H7 (cell line): ENCODE measurements around the gene CPB2. TPM values are rescaled to one million over a fixed set of nuclear protein-coding genes. Genes with fewer than 3 reads are reported as not detected.

Source experiments
- DNase-seq: peaks from one replicate; pipeline ENCODE4 v3.0.0; 2012
- H3K27me3 ChIP-seq: 2 replicates; pipeline ENCODE4 v1.6.0; 2011; ENCODE audit warnings: mild to moderate bottlenecking, low read length; ENCODE audit not compliant: control insufficient read depth, insufficient read depth
- H3K36me3 ChIP-seq: replicated peaks from 2 replicates; pipeline ENCODE4 v1.5.1; 2011; ENCODE audit warnings: low read length; ENCODE audit not compliant: control insufficient read depth, insufficient read depth
- H3K4me3 ChIP-seq: 2 replicates; pipeline ENCODE4 v1.5.1; 2011; ENCODE audit warnings: low read depth, mild to moderate bottlenecking, control low read depth, low read length, moderate library complexity; ENCODE audit not compliant: insufficient read depth
- total RNA-seq: library from RNA; depleted of rRNA; stranded (reverse); fragments of >200 nt; shearing (Covaris generic); gene quantifications from 2 replicates; pipeline ENCODE4 v1.2.3, GENCODE V29; 2014

The CPB2 gene
- total RNA-seq, 1 experiment from 2014 or later: not detected

DNA sequence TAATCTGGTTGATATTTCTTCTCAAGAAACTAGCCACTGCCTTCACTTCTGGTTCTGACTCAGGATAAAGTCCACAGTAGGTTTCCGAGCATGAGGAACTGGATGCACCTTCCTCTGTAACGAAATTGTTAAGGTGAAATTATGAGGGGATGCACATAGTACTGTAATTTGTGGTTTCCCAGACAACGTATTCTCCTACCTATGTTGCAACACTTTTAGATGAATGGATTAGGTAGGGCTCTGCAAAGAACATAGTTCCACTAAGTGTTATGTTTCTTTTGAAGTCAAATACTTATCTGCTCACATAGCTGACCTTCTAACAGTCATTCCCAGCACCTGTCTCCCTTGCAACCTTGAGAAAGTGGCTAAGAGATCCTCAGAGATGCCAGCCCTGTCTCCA, 46.6 kb downstream of the CPB2 start:
- H3K4me3 ChIP-seq: no peak overlapping the region
- DNase-seq: no peak
- no peaks in the 10 kb centered on the region for H3K36me3 ChIP-seq

DNA sequence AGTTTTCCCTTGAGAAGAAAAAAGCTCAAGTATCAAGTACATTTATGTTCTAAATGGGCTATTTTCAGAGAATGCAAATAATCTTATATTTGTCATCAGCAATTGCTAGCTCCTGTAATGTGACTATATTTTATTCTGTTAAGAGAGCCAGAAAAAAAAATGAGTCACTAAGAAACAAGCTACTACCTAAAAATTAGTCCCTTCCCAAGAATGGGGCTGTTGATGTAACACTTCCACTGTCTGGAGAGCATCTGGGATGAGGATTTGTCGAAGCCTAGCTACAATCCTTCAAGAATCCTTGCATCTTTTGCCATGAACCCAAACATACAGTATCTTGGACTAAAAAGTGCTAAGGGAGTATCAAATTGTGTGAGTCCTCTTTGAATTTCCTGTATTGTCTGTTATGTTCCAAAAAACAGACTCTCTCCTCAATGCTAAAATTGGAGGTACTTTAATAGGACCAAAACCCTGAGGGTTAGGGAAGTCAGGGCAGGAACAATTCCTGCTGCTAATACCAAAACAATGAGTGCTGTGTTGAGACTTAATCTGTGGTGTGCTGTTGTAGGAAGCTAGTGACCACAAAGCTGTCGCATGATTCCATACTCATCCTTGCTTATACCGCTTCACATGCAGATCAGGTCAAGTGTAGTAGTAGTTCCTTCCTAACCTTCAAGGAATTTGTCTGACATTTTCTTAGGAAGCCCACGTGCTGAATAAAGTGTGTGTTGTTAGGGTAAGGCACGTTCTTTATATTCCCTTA, 47.4 kb downstream of the CPB2 start:
- Histone ChIP-seq H3K27me3 (peaks cover 2% of the 10 kb centered on the region; the same call in 1 of the 2 replicates), H3K36me3 (no peaks in the 10 kb centered on the region), H3K4me3 (no peak overlapping the region)
- no peak for DNase-seq

More for the DNA sequence above, 46.6 kb downstream of the CPB2 start:
- peaks cover 2% of the 10 kb centered on the region; the same call in 1 of the 2 replicates for H3K27me3 ChIP-seq

DNA sequence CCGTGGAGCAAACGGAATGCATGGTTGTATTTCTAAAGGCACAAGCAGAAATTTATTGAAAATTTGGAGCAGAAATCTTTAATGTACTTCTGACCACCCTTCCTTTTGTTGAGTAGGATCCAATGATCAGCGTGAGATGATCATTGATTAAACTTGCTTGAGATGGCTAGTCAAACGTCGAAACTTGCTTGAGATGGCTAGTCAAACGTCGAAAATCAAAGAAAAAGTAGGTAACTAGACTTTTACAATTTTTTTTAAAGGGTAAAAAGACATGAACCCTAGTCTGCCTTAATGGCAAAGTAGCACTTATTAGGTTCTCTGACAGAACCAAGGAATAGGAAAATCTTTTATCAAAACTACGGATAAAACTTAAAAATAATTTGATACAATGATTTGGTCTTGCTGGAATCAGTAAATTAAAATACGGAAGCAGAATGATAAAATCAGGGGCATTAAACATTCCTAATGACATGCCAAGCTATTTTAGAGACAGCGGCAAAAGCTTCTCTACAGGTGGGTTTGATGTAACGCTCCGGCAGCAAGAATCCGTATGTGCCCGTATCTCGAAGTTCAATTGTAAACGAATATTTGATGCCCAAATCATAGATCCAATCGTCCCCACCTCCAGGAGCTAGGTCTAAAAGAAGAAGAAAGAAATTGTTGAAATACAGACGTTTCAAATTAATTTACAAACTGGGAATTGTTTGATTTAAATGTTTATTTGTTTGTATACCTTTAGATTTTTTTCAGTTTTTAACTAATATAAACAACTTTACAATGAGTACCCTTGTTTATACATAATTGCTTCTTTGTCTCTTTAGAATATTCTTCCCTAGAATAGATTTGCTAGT, 51.4 kb downstream of the CPB2 start:
- no peak for DNase-seq
- Histone ChIP-seq H3K4me3 (peak overlapping the region; percentile 85), H3K36me3 (no peaks in the 10 kb centered on the region), H3K27me3 (peaks cover 2% of the 10 kb centered on the region; the same call in 1 of the 2 replicates)

DNA sequence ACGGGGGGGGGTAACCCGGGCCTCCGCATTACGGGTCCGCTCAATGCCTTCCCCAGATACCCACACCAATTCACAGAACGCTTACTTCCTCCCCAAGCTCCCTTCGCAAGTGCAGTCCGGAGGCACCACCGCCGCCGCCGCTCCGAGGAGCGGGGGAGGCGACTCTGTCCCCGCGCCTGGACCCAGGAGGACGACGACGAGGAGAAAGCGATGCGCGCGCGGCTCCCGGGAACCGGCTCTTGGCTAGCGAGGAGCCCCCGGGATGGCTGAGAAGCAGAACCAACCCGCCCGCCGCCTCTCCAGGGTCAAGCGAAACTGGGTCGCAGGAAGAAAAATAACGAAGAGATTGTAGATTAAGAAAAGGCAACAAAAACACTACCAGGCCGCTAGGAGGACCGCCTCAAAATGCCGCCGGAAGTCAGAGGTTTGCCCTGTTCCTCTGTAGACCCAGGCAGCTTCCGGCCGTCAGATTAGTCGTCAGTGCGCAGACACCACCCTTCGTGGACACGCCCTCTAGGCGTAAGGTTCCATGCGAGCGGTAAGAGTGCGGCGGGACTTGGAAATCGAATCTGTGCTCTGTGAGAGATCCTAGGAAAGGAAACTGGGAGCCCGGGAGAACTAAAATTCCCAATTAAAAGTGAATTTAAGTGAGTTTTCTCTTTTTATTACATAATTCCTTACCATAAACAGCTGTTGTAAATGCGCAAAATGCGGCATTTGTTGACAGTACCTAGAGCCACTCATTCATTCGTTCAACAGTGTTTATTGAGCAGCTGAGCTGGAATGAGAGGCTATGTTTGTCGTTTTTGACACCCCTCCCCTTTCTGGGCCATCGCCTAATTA, 52.3 kb downstream of the CPB2 start, which contains the start of gene ZC3H13:
Gene ZC3H13 (minus strand): TSS at position 428 of the 843 bp plus-strand sequence. CDS start 7,239 bp downstream, outside the sequence.
- Histone ChIP-seq H3K4me3 (peak within 1 kb of the TSS; percentile 85), H3K27me3 (peaks cover 2% of the 10 kb centered on the region; the same call in 1 of the 2 replicates), H3K36me3 (no peaks in the 10 kb centered on the region)
- peak; percentile 82 for DNase-seq

DNA sequence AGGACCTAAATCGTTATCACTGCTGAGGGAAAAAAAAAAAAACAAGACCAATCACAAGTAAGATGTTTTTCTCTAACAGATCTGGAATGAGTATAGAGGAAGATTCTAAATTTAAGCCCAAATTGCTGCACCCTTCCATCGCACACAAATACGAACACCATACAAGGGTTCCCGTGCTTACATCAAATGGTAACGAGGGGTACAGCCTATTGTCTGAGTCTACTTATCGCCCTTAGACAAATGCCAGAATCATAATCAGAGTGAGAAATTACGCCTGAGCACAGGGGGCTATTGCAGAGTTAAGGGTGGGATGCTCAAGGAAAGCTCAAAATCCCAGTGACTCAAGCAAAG, 52.9 kb downstream of the CPB2 start:
- Histone ChIP-seq H3K4me3 (peak overlapping the region; percentile 85), H3K36me3 (no peaks in the 10 kb centered on the region), H3K27me3 (peaks cover 2% of the 10 kb centered on the region; the same call in 1 of the 2 replicates)
- no peak for DNase-seq

DNA sequence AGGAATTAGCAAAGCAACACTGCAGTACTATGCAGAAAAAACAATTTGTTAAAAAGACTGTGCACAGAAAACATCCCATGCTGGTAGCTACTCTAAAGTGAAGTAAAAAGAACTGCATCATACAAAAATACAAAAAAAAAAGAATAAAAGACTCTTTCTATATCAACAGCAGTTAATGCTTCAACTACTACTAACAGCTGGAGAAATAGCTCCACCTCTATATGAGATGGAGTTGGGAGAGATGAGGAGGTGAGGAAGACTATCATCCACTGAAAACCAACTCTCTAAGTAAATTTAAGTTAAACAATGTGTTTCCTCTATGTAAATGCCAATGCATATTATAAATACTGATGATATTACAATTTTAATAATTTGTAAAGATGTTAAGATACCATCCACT, 54.1 kb downstream of the CPB2 start:
- Histone ChIP-seq H3K27me3 (peaks cover 2% of the 10 kb centered on the region; the same call in 1 of the 2 replicates), H3K36me3 (no peaks in the 10 kb centered on the region), H3K4me3 (no peak overlapping the region)
- no peak for DNase-seq

DNA sequence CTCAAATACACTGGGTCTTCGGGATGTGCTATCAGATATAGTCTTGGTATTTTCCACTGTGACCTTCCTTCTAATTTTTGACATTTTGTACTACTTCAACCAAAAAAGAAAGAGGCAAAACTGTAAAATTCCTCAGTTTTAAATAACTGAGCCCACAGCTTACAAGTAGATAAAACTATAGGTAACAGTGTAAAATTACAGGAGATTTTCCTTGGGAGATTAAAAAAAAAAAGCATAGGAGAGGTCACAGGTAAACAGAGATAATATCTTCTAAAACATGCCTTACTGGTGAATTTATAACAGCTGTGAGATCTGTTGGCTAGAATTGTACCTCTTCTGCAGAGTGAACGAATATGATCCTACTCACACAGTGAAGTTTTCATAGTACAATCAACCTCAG, 59.4 kb downstream of the CPB2 start:
- no peak for DNase-seq

DNA sequence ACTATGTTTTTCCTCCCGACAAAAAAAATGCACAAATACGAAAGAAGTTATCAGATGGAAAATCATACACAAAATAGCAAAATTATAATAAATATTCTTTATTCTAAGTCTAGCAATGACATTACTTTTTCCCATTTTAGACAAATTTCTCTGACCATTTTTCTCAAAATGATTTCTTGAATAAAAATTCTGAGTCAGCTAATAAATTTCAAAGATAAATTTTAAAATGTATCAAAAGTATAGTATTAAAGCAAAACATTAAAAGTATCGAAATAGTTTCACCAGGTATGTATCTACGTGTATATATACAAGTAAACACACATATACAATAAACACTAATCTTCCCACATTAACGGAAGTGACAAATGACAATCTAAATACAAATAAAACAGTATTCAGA, 61.2 kb downstream of the CPB2 start:
- no peaks in the 10 kb centered on the region for H3K27me3 ChIP-seq
- no peak for DNase-seq
- H3K4me3 ChIP-seq: no peak overlapping the region
- H3K36me3 ChIP-seq: peaks cover 3% of the 10 kb centered on the region

More for the DNA sequence above, 59.4 kb downstream of the CPB2 start:
- H3K36me3 ChIP-seq: peaks cover 3% of the 10 kb centered on the region
- H3K27me3 ChIP-seq: no peaks in the 10 kb centered on the region
- no peak overlapping the region for H3K4me3 ChIP-seq

DNA sequence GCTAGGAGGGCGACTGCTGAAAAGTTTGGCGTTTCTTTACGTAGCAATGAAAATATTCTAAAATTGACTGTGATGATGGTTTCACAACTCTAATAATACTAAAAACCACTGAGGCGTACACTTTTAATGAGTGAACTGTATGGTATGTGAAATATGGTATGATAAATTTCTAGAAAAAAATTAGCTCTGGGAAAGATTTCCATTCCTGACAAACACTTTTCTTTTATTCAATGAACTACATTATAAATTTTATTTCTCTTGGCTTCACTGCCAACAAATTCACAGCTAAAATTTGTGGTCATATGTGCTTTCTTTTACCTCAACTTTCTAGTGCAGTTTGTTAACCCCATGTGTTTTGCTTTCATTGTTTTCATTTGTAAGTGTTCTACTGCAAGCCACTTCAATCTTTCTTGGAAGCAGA, 63.4 kb downstream of the CPB2 start:
- Histone ChIP-seq H3K36me3 (peaks cover 3% of the 10 kb centered on the region), H3K27me3 (no peaks in the 10 kb centered on the region), H3K4me3 (no peak overlapping the region)
- DNase-seq: no peak

DNA sequence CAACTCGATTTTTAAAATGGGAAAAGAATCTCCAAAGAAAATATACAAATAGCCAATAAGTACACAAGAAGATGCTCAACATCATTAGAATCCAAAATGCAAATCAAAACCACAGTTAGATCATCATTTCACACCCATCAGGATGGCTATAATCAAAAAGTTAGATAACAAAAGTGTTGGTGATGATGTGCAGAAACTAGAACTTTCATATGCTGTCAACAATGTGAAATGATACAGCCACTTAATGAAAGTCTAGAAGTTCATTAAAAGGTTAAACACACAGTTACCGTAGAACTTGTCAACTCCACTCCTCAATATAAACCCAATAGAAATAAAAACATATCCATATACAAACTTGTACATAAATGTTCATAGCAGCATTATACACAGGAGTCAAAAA, 64.1 kb downstream of the CPB2 start:
- Histone ChIP-seq H3K4me3 (no peak overlapping the region), H3K36me3 (peaks cover 3% of the 10 kb centered on the region), H3K27me3 (no peaks in the 10 kb centered on the region)
- no peak for DNase-seq

DNA sequence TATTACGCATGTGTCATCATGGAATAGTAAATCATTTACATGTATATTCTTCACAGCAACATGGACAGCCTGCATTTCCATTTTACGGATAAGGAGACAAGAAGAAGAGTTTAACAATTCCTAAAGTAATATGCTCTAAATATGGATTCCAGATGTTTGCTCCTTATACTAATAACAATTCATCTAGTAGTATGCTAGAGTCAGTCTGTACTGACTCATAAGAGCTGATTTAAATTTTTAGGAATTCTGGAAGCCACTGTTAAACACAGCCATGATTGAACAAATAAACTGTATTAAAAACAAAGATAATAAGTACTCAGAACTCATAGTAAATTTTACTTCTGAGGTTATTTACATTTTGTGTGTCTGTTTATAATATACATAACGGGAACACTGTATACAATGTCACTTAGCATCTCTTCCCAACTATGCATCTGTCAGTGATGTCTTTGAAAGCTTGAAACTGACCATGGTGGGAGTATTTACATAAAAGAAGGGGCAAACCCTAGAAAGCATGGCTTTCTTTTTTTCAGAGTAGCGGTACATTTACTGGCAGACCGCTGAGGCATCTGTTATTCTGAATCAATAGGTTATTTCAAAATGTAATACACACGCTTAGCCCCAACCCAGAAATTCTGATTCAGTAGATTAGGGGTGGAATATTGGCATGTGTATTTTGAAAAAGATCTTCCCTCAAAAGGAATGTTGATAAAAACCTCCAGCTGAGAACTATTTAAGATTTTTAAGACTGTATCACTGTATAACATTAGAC, 65.2 kb downstream of the CPB2 start:
- H3K27me3 ChIP-seq: no peaks in the 10 kb centered on the region
- H3K36me3 ChIP-seq: peaks cover 4% of the 10 kb centered on the region
- no peak overlapping the region for H3K4me3 ChIP-seq
- DNase-seq: no peak

DNA sequence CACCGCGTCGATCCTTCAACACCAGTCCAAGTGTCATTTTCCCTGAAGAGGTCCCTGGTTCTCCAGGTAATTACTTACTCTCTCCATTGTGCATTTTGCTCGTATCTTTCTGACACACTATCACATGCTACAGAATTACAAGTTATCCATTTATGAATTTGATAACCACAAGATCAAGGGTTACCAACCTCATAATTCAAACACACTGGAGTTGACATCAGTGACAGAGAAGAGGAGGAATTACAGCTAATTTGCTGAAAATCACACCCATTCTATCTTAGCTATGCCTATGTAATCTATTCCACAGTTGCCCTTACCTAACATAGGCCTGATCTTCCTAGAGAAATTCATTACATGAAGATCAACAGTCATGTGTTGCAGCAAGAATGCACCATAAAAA, 66.5 kb downstream of the CPB2 start:
- DNase-seq: no peak
- no peaks in the 10 kb centered on the region for H3K27me3 ChIP-seq
- H3K36me3 ChIP-seq: peaks cover 4% of the 10 kb centered on the region
- no peak overlapping the region for H3K4me3 ChIP-seq

DNA sequence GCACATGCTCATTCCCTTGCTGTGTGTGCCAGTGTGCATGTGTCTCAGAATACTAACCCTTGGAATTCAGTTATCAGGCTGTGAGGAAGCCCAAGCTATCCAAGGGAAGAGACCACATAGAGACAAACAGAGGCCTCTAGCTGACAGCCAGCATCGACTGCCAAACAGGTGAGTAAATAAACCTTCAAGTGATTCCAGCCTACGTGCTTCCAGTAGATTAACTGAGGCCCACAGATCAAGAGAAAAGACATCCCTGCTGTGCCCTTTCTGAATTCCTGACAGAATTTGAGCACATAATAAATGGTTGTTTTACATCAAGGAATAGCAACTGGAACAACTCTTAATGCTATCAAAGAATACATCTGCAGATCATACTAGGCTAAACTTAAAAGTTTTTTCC, 69.8 kb downstream of the CPB2 start:
- H3K36me3 ChIP-seq: peaks cover 1% of the 10 kb centered on the region
- no peak overlapping the region for H3K4me3 ChIP-seq
- no peak for DNase-seq
- no peaks in the 10 kb centered on the region for H3K27me3 ChIP-seq
